ENCODE measurements around the gene TACC2.

DNA sequence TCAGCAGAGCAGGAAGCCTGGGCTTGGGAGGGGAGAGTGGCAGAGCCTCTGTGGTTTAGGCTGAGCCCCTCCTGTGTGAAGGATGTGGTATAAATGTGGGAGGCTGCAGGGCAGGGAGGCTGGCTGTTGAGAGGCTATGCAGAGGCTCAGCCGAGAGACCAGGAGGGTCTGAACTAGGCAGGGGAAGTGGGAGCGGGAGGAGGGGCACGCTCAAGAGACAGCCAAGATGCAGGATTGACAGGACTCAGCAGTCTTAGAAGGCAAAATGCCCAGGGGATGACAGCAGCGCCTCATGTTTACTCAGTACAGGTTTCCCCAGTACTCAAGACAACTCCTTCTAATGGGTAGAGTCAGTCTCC is 306.5 kb downstream of the TACC2 start:
- TF ChIP-seq CTCF (IDR thresholded peaks at IDR 0.05), result no peak
- TF ChIP-seq POLR2A (IDR thresholded peaks at IDR 0.05), result no peak

Measured in thyroid gland (tissue), 4 donors.